OCI-LY7 (cell line): Measurements from ENCODE around the gene TRIM33. TPM values are rescaled to one million over a fixed set of nuclear protein-coding genes. Genes with fewer than 3 reads are reported as not detected.

ENCODE experiments used
- BruUV-seq: library from RNA; stranded (reverse); fragments of 400-500 nt; replicated peaks from 2 replicates; lab custom pipeline; 2021; lab: Mats Ljungman, UMichigan
- CTCF ChIA-PET: fragments of 300-600 bp; sonication (Branson Sonifier 250); formaldehyde crosslinking; loops from one replicate; lab custom pipeline; 2022; ENCODE audit warnings: antibody characterized with exemption; ENCODE audit not compliant: unreplicated experiment; lab: Charles Lee
- POLR2A ChIA-PET: fragments of 300-600 bp; sonication (Branson Sonifier 250); formaldehyde crosslinking; loops from one replicate; lab custom pipeline; 2022; ENCODE audit warnings: antibody characterized with exemption; lab: Charles Lee
- DNase-seq: peaks from one replicate; pipeline ENCODE4 v3.0.0-alpha.2; 2015; ENCODE audit warnings: low spot score
- H2AFZ ChIP-seq: fragments of 200-600 bp; sonication (generic), shearing (Covaris generic); 2 replicates; pipeline ENCODE4 v1.6.1; 2014; ENCODE audit warnings: mild to moderate bottlenecking, antibody characterized with exemption, low read length, moderate library complexity
- H3K27ac ChIP-seq: fragments of 200-600 bp; sonication (generic); 2 replicates; pipeline ENCODE4 v1.5.1; 2014; ENCODE audit warnings: mixed run types, low read depth, mild to moderate bottlenecking, moderate library complexity, low read length, inconsistent platforms; ENCODE audit not compliant: poor library complexity, severe bottlenecking
- H3K36me3 ChIP-seq: fragments of 200-600 bp; sonication (generic); 2 replicates; pipeline ENCODE4 v1.6.1; 2014; ENCODE audit warnings: mild to moderate bottlenecking, antibody characterized with exemption, low read length, moderate library complexity, mixed read lengths; ENCODE audit not compliant: insufficient read depth
- H3K4me1 ChIP-seq: fragments of 200-600 bp; sonication (generic); 2 replicates; pipeline ENCODE4 v1.5.1; 2014; ENCODE audit warnings: mild to moderate bottlenecking, low read length; ENCODE audit not compliant: insufficient read depth, poor library complexity, severe bottlenecking
- H3K4me2 ChIP-seq: fragments of 200-600 bp; sonication (generic); 2 replicates; pipeline ENCODE4 v1.6.1; 2014; ENCODE audit warnings: mild to moderate bottlenecking, low read length
- H3K4me3 ChIP-seq: fragments of 200-600 bp; sonication (generic); 2 replicates; pipeline ENCODE4 v1.5.1; 2014; ENCODE audit warnings: mild to moderate bottlenecking, low read depth, low read length; ENCODE audit not compliant: poor library complexity, severe bottlenecking
- H3K79me2 ChIP-seq: fragments of 200-600 bp; sonication (generic); 2 replicates; pipeline ENCODE4 v1.6.1; 2016; ENCODE audit warnings: low read depth, mild to moderate bottlenecking, low read length, moderate library complexity, mixed read lengths; ENCODE audit not compliant: insufficient read depth
- H3K9me2 ChIP-seq: fragments of 200-600 bp; sonication (generic); 2 replicates; pipeline ENCODE4 v1.6.1; 2016; ENCODE audit warnings: mild to moderate bottlenecking, low read length, mixed read lengths; ENCODE audit not compliant: insufficient read depth
- H3K9me3 ChIP-seq: fragments of 200-600 bp; sonication (generic); 2 replicates; pipeline ENCODE4 v1.6.1; 2014; ENCODE audit warnings: mild to moderate bottlenecking, mixed run types, low read length, mixed read lengths
- H4K20me1 ChIP-seq: fragments of 200-600 bp; sonication (generic); 2 replicates; pipeline ENCODE4 v1.6.1; 2014; ENCODE audit warnings: mild to moderate bottlenecking, antibody characterized with exemption, low read length, moderate library complexity, mixed read lengths; ENCODE audit not compliant: insufficient read depth
- CTCF ChIP-seq: fragments of 200-600 bp; sonication (generic); conservative IDR thresholded peaks from 2 replicates; pipeline ENCODE4 v1.5.1; 2014; ENCODE audit warnings: mild to moderate bottlenecking, antibody characterized with exemption, low read length, moderate library complexity, mixed read lengths
- EZH2phosphoT487 ChIP-seq: fragments of 200-600 bp; sonication (generic); IDR thresholded peaks from 2 replicates; pipeline ENCODE4 v1.6.1; 2018; ENCODE audit warnings: low read depth, borderline replicate concordance, mild to moderate bottlenecking, mixed run types, antibody characterized with exemption, low read length, moderate library complexity, mixed read lengths
- intact Hi-C: fragments of 100-400 bp; cut with micrococcal nuclease; formaldehyde crosslinking; loops from one replicate; pipeline ENCODE4 v1.10.0; 2022; ENCODE audit not compliant: unreplicated experiment
- total RNA-seq, 2 experiments: library from RNA; depleted of rRNA in 1 of 2; stranded (reverse); fragments of >200 nt in 1 of 2; shearing (Covaris generic) in 1 of 2; gene quantifications; 2 replicates each; pipeline ENCODE4 v1.2.3, GENCODE V29; 2014 to 2022

TRIM33 gene
- total RNA-seq, 2 experiments from 2014 or later = 43.0 to 44.7 TPM

GRCh38 chr1:114496089-114496488, 14.9 kb downstream of the TRIM33 start:
- TF ChIP-seq CTCF (no peak), EZH2phosphoT487 (no peak)
- CTCF ChIA-PET = no interaction called here
- Histone ChIP-seq H4K20me1 (no peaks in the 10 kb centered on the region; the same call in 1 of the 2 replicates), H2AFZ (no peak overlapping the region), H3K9me3 (peaks cover 30% of the 10 kb centered on the region; the same call in 1 of the 2 replicates), H3K79me2 (peaks cover 98% of the 10 kb centered on the region), H3K9me2 (no peaks in the 10 kb centered on the region), H3K4me3 (no peak overlapping the region), H3K36me3 (peaks cover 82% of the 10 kb centered on the region), H3K27ac (no peak overlapping the region), H3K4me2 (no peak overlapping the region), H3K4me1 (peaks cover under 1% of the 10 kb centered on the region)
- DNase-seq = no peak
- BruUV-seq = no TSS peak
- intact Hi-C loops = no loop called here
- POLR2A ChIA-PET = interaction anchor here (0.6 to 1.2 kb wide), 2 partner anchors 11 to 25 kb away, joined by 3 to 4 read pairs; no protein-coding TSS in a partner anchor

GRCh38 chr1:114495486-114495885, 15.5 kb downstream of the TRIM33 start:
- ChIA-PET POLR2A (interaction anchor here (0.6 kb wide), 1 partner anchor 24 kb away, joined by 4 read pairs; no protein-coding TSS in a partner anchor), CTCF (no interaction called here)
- Histone ChIP-seq H2AFZ (no peak overlapping the region), H3K4me1 (peaks cover 6% of the 10 kb centered on the region), H3K27ac (no peak overlapping the region), H3K36me3 (peaks cover 85% of the 10 kb centered on the region), H3K4me2 (no peak overlapping the region), H3K4me3 (no peak overlapping the region), H4K20me1 (no peaks in the 10 kb centered on the region; the same call in 1 of the 2 replicates), H3K9me2 (no peaks in the 10 kb centered on the region), H3K79me2 (peaks cover 100% of the 10 kb centered on the region), H3K9me3 (peaks cover 30% of the 10 kb centered on the region; the same call in 1 of the 2 replicates)
- no peak for TF ChIP-seq EZH2phosphoT487
- TF ChIP-seq CTCF = no peak
- DNase-seq = no peak
- BruUV-seq = no TSS peak
- intact Hi-C loops = no loop called here

- no peak for TF ChIP-seq CTCF
- no peak for TF ChIP-seq EZH2phosphoT487
- no TSS peak for BruUV-seq
- CTCF ChIA-PET = no interaction called here
Measured at GRCh38 chr1:114492978-114493377, 18.0 kb downstream of the TRIM33 start.

More at GRCh38 chr1:114492978-114493377, 18.0 kb downstream of the TRIM33 start:
- no peak overlapping the region for H3K4me2 ChIP-seq
- peaks cover 13% of the 10 kb centered on the region; the same call in 1 of the 2 replicates for H3K9me3 ChIP-seq
- no peak overlapping the region for H2AFZ ChIP-seq
- H3K27ac ChIP-seq = no peak overlapping the region
- H3K79me2 ChIP-seq = peaks cover 100% of the 10 kb centered on the region
- H3K9me2 ChIP-seq = no peaks in the 10 kb centered on the region
- DNase-seq = no peak
- intact Hi-C loops = no loop called here
- no peak overlapping the region for H3K4me3 ChIP-seq
- POLR2A ChIA-PET = no interaction called here
- peaks cover 62% of the 10 kb centered on the region for H3K36me3 ChIP-seq
- H4K20me1 ChIP-seq = no peaks in the 10 kb centered on the region; the same call in 1 of the 2 replicates
- peaks cover 26% of the 10 kb centered on the region for H3K4me1 ChIP-seq
